Measurements from ENCODE around the gene CEND1. TPM values are rescaled to one million over a fixed set of nuclear protein-coding genes. Genes with fewer than 3 reads are reported as not detected.

CEND1 gene
- total and polyA plus RNA-seq, 2 of the 13 experiments (the other 11 are each of a cell fraction or from before 2014, with no cell fraction given): not detected

DNA sequence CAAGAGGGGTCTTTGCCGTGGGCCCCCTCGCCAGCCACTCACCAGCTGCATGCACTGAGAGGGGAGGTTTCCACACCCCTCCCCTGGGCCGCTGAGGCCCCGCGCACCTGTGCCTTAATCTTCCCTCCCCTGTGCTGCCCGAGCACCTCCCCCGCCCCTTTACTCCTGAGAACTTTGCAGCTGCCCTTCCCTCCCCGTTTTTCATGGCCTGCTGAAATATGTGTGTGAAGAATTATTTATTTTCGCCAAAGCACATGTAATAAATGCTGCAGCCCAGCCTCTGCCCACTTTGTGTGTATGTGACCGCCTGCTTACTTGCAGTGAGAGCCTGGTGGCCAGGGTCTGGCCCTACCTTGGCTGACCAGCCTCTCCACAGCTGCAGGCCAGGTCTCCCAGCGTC is 35.1 kb upstream of the CEND1 start:
- H3K36me3 ChIP-seq (replicated peaks in 1 of 2; ENCODE audit: control insufficient read depth in 1 of 2, insufficient read depth in 2 of 2, low read length in 2 of 2): peaks cover 8 to 22% of the 10 kb centered on the region in 2 experiments; a peak in 4 of 5 replicates
- TF ChIP-seq ZNF691 (CRISPR knock-in tag; IDR thresholded peaks at IDR 0.05; ENCODE audit: borderline replicate concordance, low read depth) (no peak), SATB2 (CRISPR knock-in tag; IDR thresholded peaks at IDR 0.05) (no peak), E2F5 (CRISPR knock-in tag; conservative IDR thresholded peaks at IDR 0.05) (no peak), MTA3 (CRISPR knock-in tag; IDR thresholded peaks at IDR 0.05) (no peak), ZNF44 (CRISPR knock-in tag; IDR thresholded peaks at IDR 0.05) (no peak), PATZ1 (CRISPR knock-in tag; IDR thresholded peaks at IDR 0.05) (no peak), MED8 (CRISPR knock-in tag; IDR thresholded peaks at IDR 0.05; ENCODE audit: insufficient replicate concordance) (no peak), ZNF468 (CRISPR knock-in tag; IDR thresholded peaks at IDR 0.05) (no peak), SRY (CRISPR knock-in tag; IDR thresholded peaks at IDR 0.05) (no peak)
- TF ChIP-seq, protein P1, sequence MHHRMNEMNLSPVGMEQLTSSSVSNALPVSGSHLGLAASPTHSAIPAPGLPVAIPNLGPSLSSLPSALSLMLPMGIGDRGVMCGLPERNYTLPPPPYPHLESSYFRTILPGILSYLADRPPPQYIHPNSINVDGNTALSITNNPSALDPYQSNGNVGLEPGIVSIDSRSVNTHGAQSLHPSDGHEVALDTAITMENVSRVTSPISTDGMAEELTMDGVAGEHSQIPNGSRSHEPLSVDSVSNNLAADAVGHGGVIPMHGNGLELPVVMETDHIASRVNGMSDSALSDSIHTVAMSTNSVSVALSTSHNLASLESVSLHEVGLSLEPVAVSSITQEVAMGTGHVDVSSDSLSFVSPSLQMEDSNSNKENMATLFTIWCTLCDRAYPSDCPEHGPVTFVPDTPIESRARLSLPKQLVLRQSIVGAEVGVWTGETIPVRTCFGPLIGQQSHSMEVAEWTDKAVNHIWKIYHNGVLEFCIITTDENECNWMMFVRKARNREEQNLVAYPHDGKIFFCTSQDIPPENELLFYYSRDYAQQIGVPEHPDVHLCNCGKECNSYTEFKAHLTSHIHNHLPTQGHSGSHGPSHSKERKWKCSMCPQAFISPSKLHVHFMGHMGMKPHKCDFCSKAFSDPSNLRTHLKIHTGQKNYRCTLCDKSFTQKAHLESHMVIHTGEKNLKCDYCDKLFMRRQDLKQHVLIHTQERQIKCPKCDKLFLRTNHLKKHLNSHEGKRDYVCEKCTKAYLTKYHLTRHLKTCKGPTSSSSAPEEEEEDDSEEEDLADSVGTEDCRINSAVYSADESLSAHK (CRISPR knock-in tag; IDR thresholded peaks at IDR 0.05; ENCODE audit: borderline replicate concordance): no peak
- in situ Hi-C loops (cut with HindIII; ENCODE audit: extremely low pct_ligation_motif_present, low pct_unique_long_range_greater_than_20kb): no loop called here
- H3K4me3 ChIP-seq (replicated peaks in 1 of 3; ENCODE audit: insufficient read depth in 1 of 3, low read depth in 2 of 3, low read length in 3 of 3): no peak overlapping the region
- peaks cover 20% of the 10 kb centered on the region for H4K20me1 ChIP-seq (ENCODE audit: insufficient read depth, low read length)
- BruUV-seq (replicated peaks): no TSS peak
- CTCF ChIA-PET (ENCODE audit: low intra/inter-chr PET ratio, low total read pairs): no interaction called here
- peaks cover 60% of the 10 kb centered on the region for H3K4me1 ChIP-seq (ENCODE audit: insufficient read depth, low read length)
- peaks cover 20% of the 10 kb centered on the region for H3K79me2 ChIP-seq (ENCODE audit: insufficient read depth, low read length)
- FAIRE-seq (no peak), DNase-seq (ENCODE audit: low spot score) (no peak), ATAC-seq (no peak)
- POLR2A ChIA-PET: interaction anchor here (1.1 to 11.6 kb wide), 3 partner anchors 16 to 118 kb away, joined by 3 to 141 read pairs (median 5); partner anchors contain the start of genes EPS8L2, POLR2L, RPLP2 and TSPAN4
- intact Hi-C loops (cut with micrococcal nuclease; ENCODE audit: unreplicated experiment): no loop called here
- H2AFZ ChIP-seq (ENCODE audit: low read length): no peak overlapping the region
- no peak overlapping the region for H3K27ac ChIP-seq (ENCODE audit: extremely low read length, insufficient read depth, low read length)
- H3K4me2 ChIP-seq (ENCODE audit: low read depth, low read length): no peak overlapping the region
- H3K27me3 ChIP-seq (ENCODE audit: control insufficient read depth in 1 of 2, insufficient read depth in 2 of 2, low read length in 2 of 2): no peaks in the 10 kb centered on the region; a peak in 1 of 5 replicates
- H3K9ac ChIP-seq (ENCODE audit: insufficient read depth, low read depth, low read length): no peak overlapping the region
- no peaks in the 10 kb centered on the region for H3K9me3 ChIP-seq (ENCODE audit: low read length)
- WGBS (ENCODE audit: low lambda C conversion rate): 90% methylated on average over 9 of the region's 11 CpGs

Data from HepG2 (cell line).